Spleen (tissue), 11 donors: ENCODE results near the gene IFT172. TPM values are rescaled to one million over a fixed set of nuclear protein-coding genes. Genes with fewer than 3 reads are reported as not detected.
A peak's percentile ranks its signal among the peaks of the same experiment; 100 is the strongest.

ENCODE experiments used
- DNase-seq: peaks from one replicate; pipeline ENCODE4 v3.0.0-alpha.2; 2020
- H3K27ac ChIP-seq, 8 donors: fragments of 200-600 bp; sonication (generic) in 7 of 8; 1 replicate in 4 of 8; 2 replicates in 4 of 8; pipeline versions ENCODE4 v1.5.0 to v1.8.0; 2016 to 2021; ENCODE audit warnings: inconsistent platforms in 4 of 8, mild to moderate bottlenecking in 4 of 8, moderate library complexity in 1 of 8
- H3K27me3 ChIP-seq, 7 donors: fragments of 200-600 bp; sonication (generic) in 6 of 7; replicated peaks in 1 of 7; 1 replicate in 4 of 7; 2 replicates in 3 of 7; pipeline versions ENCODE4 v1.5.0 to v1.8.0; 2016 to 2021; ENCODE audit warnings: inconsistent platforms in 3 of 7, mild to moderate bottlenecking in 1 of 7
- H3K36me3 ChIP-seq, 6 donors: fragments of 200-600 bp; sonication (generic) in 5 of 6; 1 replicate in 4 of 6; 2 replicates in 2 of 6; pipeline versions ENCODE4 v1.5.0 to v1.8.0; 2016 to 2021; ENCODE audit warnings: inconsistent platforms in 2 of 6
- H3K4me1 ChIP-seq, 6 donors: fragments of 200-600 bp; sonication (generic) in 5 of 6; 1 replicate in 3 of 6; 2 replicates in 3 of 6; pipeline versions ENCODE4 v1.5.0 to v1.8.0; 2016 to 2021; ENCODE audit warnings: inconsistent platforms in 3 of 6
- H3K4me3 ChIP-seq, 8 donors: fragments of 200-600 bp; sonication (generic) in 7 of 8; 1 replicate in 4 of 8; 2 replicates in 4 of 8; pipeline versions ENCODE4 v1.5.0 to v1.8.0; 2016 to 2021; ENCODE audit warnings: inconsistent platforms in 4 of 8, mild to moderate bottlenecking in 4 of 8, moderate library complexity in 2 of 8
- H3K9me3 ChIP-seq, 8 donors: fragments of 200-600 bp; sonication (generic) in 7 of 8; 1 replicate in 4 of 8; 2 replicates in 4 of 8; pipeline versions ENCODE4 v1.5.0 to v1.8.0; 2016 to 2021; ENCODE audit warnings: inconsistent platforms in 4 of 8
- CTCF ChIP-seq, 11 experiments: fragments of 200-600 bp in 7 of 11; fragments of 450-650 bp in 4 of 11; sonication (generic) in 4 of 11; IDR thresholded peaks in 8 of 11; conservative IDR thresholded peaks in 3 of 11; 1 replicate in 7 of 11; 2 replicates in 4 of 11; pipeline versions ENCODE4 v1.4.0 to v1.8.0; 2016 to 2021; ENCODE audit warnings: antibody characterized with exemption in 11 of 11, inconsistent platforms in 4 of 11, mild to moderate bottlenecking in 1 of 11
- POLR2A ChIP-seq, 3 donors: fragments of 450-650 bp; IDR thresholded peaks; one replicate each; pipeline ENCODE4 v1.5.1; 2017; ENCODE audit warnings: antibody characterized with exemption in 3 of 3, mild to moderate bottlenecking in 1 of 3
- POLR2AphosphoS5 ChIP-seq, 3 donors: sonication (generic); formaldehyde crosslinking; IDR thresholded peaks; one replicate each; pipeline ENCODE4 v1.5.1; 2017; ENCODE audit warnings: antibody characterized with exemption in 3 of 3
- WGBS, 5 donors: extraction: QIAGEN DNeasy Blood & Tissue Kit in 3 of 5; methylation state at CpG; one replicate each; pipeline versions ENCODE4 v1.1.5 to v1.1.7; 2013 to 2018; 5-methylcytosine and 5-hydroxymethylcytosine counted together
- intact Hi-C: fragments of 100-400 bp; cut with DNase I; formaldehyde crosslinking; loops from one replicate; pipeline ENCODE4 v1.15.0; 2023; ENCODE audit warnings: low total_unique reads
- polyA plus RNA-seq, 3 donors: library from polyadenylated mRNA; stranded (reverse); fragments of 200-250 nt; gene quantifications; one replicate each; pipeline ENCODE4 v1.2.1, GENCODE V29; 2013
- total RNA-seq, 7 donors: library from RNA; depleted of rRNA in 3 of 7; stranded (reverse); fragments of >200 nt in 3 of 7; fragmentation: NEBNext Ultra II Directional in 4 of 7; extraction: Animal tissue kit (Norgen Biotek cat#: 25700) in 4 of 7; gene quantifications; one replicate each; pipeline versions ENCODE4 v1.1.0 to v1.2.1, GENCODE V29; 2016 to 2021
- donor health status: healthy with polysubstance abuse.
- donor health status: DM: no; HTN: no; CAD: no; lungs with moderate emphysema.
- donor health status: DM: no; HTN: no; CAD: no.
- donor health status: Bipolar disorder and iron deficiency.
- donor health status: healthy.
- donor health status: DM: no; HTN: no; CAD: no.
- donor health status: DM: yes; HTN: yes; CAD: no.

IFT172 gene
- total and polyA plus RNA-seq, 10 donors, result 14.4 to 48.4 (median 35.1) TPM

- no peaks in the 10 kb centered on the region for H3K9me3 ChIP-seq
- no peak for TF ChIP-seq POLR2AphosphoS5 (IDR thresholded peaks at IDR 0.05)
- no peak for TF ChIP-seq POLR2A (IDR thresholded peaks at IDR 0.05)
- TF ChIP-seq CTCF (IDR thresholded peaks at IDR 0.05 in 8 of 11, conservative IDR thresholded peaks at IDR 0.05 in 3 of 11), result no peak
- peaks cover 7 to 98% (median 69%) of the 10 kb centered on the region in 6 donors for H3K36me3 ChIP-seq
- H3K27me3 ChIP-seq, result no peaks in the 10 kb centered on the region
- intact Hi-C loops, result no loop called here
- no peak overlapping the region for H3K4me3 ChIP-seq
- 89 to 95% (median 92%) methylated on average over 10 of the region's 10 CpGs for WGBS, 5 donors
- peak overlapping the region in 1 of 8 donors; percentile 47 for H3K27ac ChIP-seq
- no peak for DNase-seq
- peaks cover 0 to 14% (median 3%) of the 10 kb centered on the region in 6 donors for H3K4me1 ChIP-seq
Measured at GRCh38 chr2:27441226-27441926, 48.2 kb downstream of the IFT172 start.

- H3K36me3 ChIP-seq, result peaks cover 18 to 83% (median 76%) of the 10 kb centered on the region in 6 donors
- no peak overlapping the region for H3K4me3 ChIP-seq
- peaks cover 11 to 28% (median 21%) of the 10 kb centered on the region in 6 donors for H3K4me1 ChIP-seq
- intact Hi-C loops, result no loop called here
- no peaks in the 10 kb centered on the region for H3K9me3 ChIP-seq
- TF ChIP-seq POLR2AphosphoS5 (IDR thresholded peaks at IDR 0.05) (no peak), CTCF (IDR thresholded peaks at IDR 0.05 in 8 of 11, conservative IDR thresholded peaks at IDR 0.05 in 3 of 11) (no peak), POLR2A (IDR thresholded peaks at IDR 0.05) (no peak)
- H3K27me3 ChIP-seq, result no peaks in the 10 kb centered on the region
- DNase-seq, result no peak
- no peak overlapping the region for H3K27ac ChIP-seq
- WGBS, 5 donors, result 92 to 98% (median 95%) methylated on average over 6 of the region's 6 CpGs
Measured at GRCh38 chr2:27435628-27436027, 53.9 kb downstream of the IFT172 start.

GRCh38 chr2:27431395-27431794 is 58.1 kb downstream of the IFT172 start:
- DNase-seq, result no peak
- Histone ChIP-seq H3K27ac (peak overlapping the region in 2 of 8 donors; percentile 99 to 100), H3K4me3 (no peak overlapping the region), H3K36me3 (peaks cover 12 to 41% (median 34%) of the 10 kb centered on the region in 6 donors), H3K4me1 (peaks cover 29 to 53% (median 43%) of the 10 kb centered on the region in 6 donors), H3K9me3 (no peaks in the 10 kb centered on the region), H3K27me3 (no peaks in the 10 kb centered on the region)
- intact Hi-C loops, result no loop called here
- no peak for TF ChIP-seq POLR2AphosphoS5 (IDR thresholded peaks at IDR 0.05)

GRCh38 chr2:27428978-27429541 is 60.5 kb downstream of the IFT172 start:
- H3K4me1 ChIP-seq, result peaks cover 29 to 53% (median 43%) of the 10 kb centered on the region in 6 donors
- 0 to 1% (median 1%) methylated on average over 14 to 51 of the region's 51 CpGs for WGBS, 5 donors
- peak overlapping the region; percentile 96 to 100 (median 99) for H3K27ac ChIP-seq
- intact Hi-C loops, result no loop called here
- DNase-seq, result peak; percentile 97
- H3K27me3 ChIP-seq, result no peaks in the 10 kb centered on the region
- TF ChIP-seq POLR2AphosphoS5 (IDR thresholded peaks at IDR 0.05) (no peak), POLR2A (IDR thresholded peaks at IDR 0.05) (no peak), CTCF (IDR thresholded peaks at IDR 0.05 in 8 of 11, conservative IDR thresholded peaks at IDR 0.05 in 3 of 11) (peak in 1 of 11 experiments; percentile 4)
- peaks cover 6 to 17% (median 10%) of the 10 kb centered on the region in 6 donors for H3K36me3 ChIP-seq
- no peaks in the 10 kb centered on the region for H3K9me3 ChIP-seq
- H3K4me3 ChIP-seq, result peak overlapping the region; percentile 87 to 98 (median 94)
